IMR-90 (cell line): ENCODE results near the gene RAB31. TPM values are rescaled to one million over a fixed set of nuclear protein-coding genes. Genes with fewer than 3 reads are reported as not detected.

Source experiments
- ATAC-seq: fragments of 200-7000 bp; cut with Tn5 transposase; 2 replicates; pipeline ENCODE4 v1.9.1; 2020; ENCODE audit warnings: low read depth, mild to moderate bottlenecking, moderate library complexity
- BruUV-seq: library from RNA; stranded (reverse); fragments of 400-500 nt; replicated peaks from 2 replicates; lab custom pipeline; 2021; lab: Mats Ljungman, UMichigan
- CTCF ChIA-PET: fragments of 300-600 bp; formaldehyde crosslinking; extraction: SDS; loops from one replicate; lab custom pipeline; 2021; ENCODE audit warnings: antibody characterized with exemption; lab: Yijun Ruan, JAX
- POLR2A ChIA-PET: fragments of 300-600 bp; sonication (Branson Sonifier 250); formaldehyde crosslinking; loops from one replicate; lab custom pipeline; 2022; ENCODE audit warnings: antibody characterized with exemption; ENCODE audit not compliant: unreplicated experiment; lab: Charles Lee
- DNase-seq: peaks from one replicate; pipeline ENCODE4 v3.0.0; 2013
- H2AFZ ChIP-seq: replicated peaks from 2 replicates; pipeline ENCODE3; 2013; ENCODE audit warnings: low read length, mild to moderate bottlenecking; ENCODE audit not compliant: poor library complexity
- H2AK5ac ChIP-seq: 2 replicates; pipeline ENCODE4 v1.6.1; 2013; ENCODE audit warnings: low read depth, low read length, inconsistent platforms
- H2AK9ac ChIP-seq: replicated peaks from 2 replicates; pipeline ENCODE3; 2013; ENCODE audit warnings: mild to moderate bottlenecking, low read depth, low read length, moderate library complexity; ENCODE audit not compliant: poor library complexity
- H2BK120ac ChIP-seq: 2 replicates; pipeline ENCODE4 v1.6.1; 2013; ENCODE audit warnings: low read depth, low read length, inconsistent platforms
- H2BK15ac ChIP-seq: 3 replicates; pipeline ENCODE4 v1.6.1; 2013; ENCODE audit warnings: low read depth, low read length, inconsistent platforms
- H2BK20ac ChIP-seq: 2 replicates; pipeline ENCODE4 v1.6.1; 2013; ENCODE audit warnings: low read depth, mild to moderate bottlenecking, inconsistent platforms, low read length, moderate library complexity
- H2BK5ac ChIP-seq: 2 replicates; pipeline ENCODE4 v1.6.1; 2013; ENCODE audit warnings: mild to moderate bottlenecking, low read depth, low read length, inconsistent platforms; ENCODE audit not compliant: poor library complexity, severe bottlenecking
- H3K14ac ChIP-seq: replicated peaks from 2 replicates; pipeline ENCODE4 v1.6.1; 2013; ENCODE audit warnings: low read depth, low read length, inconsistent platforms
- H3K18ac ChIP-seq: 2 replicates; pipeline ENCODE4 v1.6.1; 2013; ENCODE audit warnings: low read depth, low read length, control low read depth
- H3K23ac ChIP-seq: 2 replicates; pipeline ENCODE4 v1.6.1; 2013; ENCODE audit warnings: low read depth, low read length, inconsistent platforms
- H3K27ac ChIP-seq: 2 replicates; pipeline ENCODE4 v1.5.1; 2013; ENCODE audit warnings: mild to moderate bottlenecking, control low read depth, low read length; ENCODE audit not compliant: insufficient read depth
- H3K27me3 ChIP-seq: 2 replicates; pipeline ENCODE4 v1.6.1; 2013; ENCODE audit warnings: low read length; ENCODE audit not compliant: control insufficient read depth, insufficient read depth
- H3K36me3 ChIP-seq: 2 replicates; pipeline ENCODE4 v1.6.1; 2013; ENCODE audit warnings: low read length, mixed read lengths; ENCODE audit not compliant: control insufficient read depth, insufficient read depth
- H3K4ac ChIP-seq: 2 replicates; pipeline ENCODE4 v1.6.1; 2013; ENCODE audit warnings: low read depth, low read length, inconsistent platforms
- H3K4me1 ChIP-seq: 2 replicates; pipeline ENCODE4 v1.6.1; 2013; ENCODE audit warnings: low read length, mixed read lengths; ENCODE audit not compliant: control insufficient read depth, insufficient read depth
- H3K4me2 ChIP-seq: 2 replicates; pipeline ENCODE4 v1.6.1; 2013; ENCODE audit warnings: low read depth, mild to moderate bottlenecking, control low read depth, low read length, moderate library complexity
- H3K4me3 ChIP-seq: 2 replicates; pipeline ENCODE4 v1.5.1; 2013; ENCODE audit warnings: low read depth, mild to moderate bottlenecking, control low read depth, low read length, moderate library complexity; ENCODE audit not compliant: insufficient read depth
- H3K56ac ChIP-seq: 2 replicates; pipeline ENCODE4 v1.6.1; 2013; ENCODE audit warnings: low read length, inconsistent platforms; ENCODE audit not compliant: insufficient read depth; ENCODE audit errors: extremely low read depth
- H3K79me1 ChIP-seq, 2 experiments: 2 replicates each; pipeline ENCODE4 v1.6.1; 2013; ENCODE audit warnings: low read length in 2 of 2, inconsistent platforms in 1 of 2, low read depth in 1 of 2
- H3K9ac ChIP-seq: 2 replicates; pipeline ENCODE4 v1.6.1; 2013; ENCODE audit warnings: low read depth, low read length, control low read depth
- H3K9me1 ChIP-seq: 2 replicates; pipeline ENCODE4 v1.6.1; 2013; ENCODE audit warnings: low read length, inconsistent platforms; ENCODE audit not compliant: insufficient read depth
- H3K9me3 ChIP-seq: 2 replicates; pipeline ENCODE4 v1.6.1; 2013; ENCODE audit warnings: low read length; ENCODE audit not compliant: control insufficient read depth, insufficient read depth
- H4K20me1 ChIP-seq: 2 replicates; pipeline ENCODE4 v1.6.1; 2013; ENCODE audit warnings: low read length, inconsistent platforms; ENCODE audit not compliant: insufficient read depth
- H4K5ac ChIP-seq: 2 replicates; pipeline ENCODE4 v1.6.1; 2013; ENCODE audit warnings: mild to moderate bottlenecking, low read depth, low read length, control low read depth
- H4K8ac ChIP-seq, 2 experiments: 2 replicates each; pipeline ENCODE4 v1.6.1; 2013; ENCODE audit warnings: low read depth in 2 of 2, low read length in 2 of 2, control low read depth in 1 of 2, inconsistent platforms in 1 of 2
- H4K91ac ChIP-seq: 2 replicates; pipeline ENCODE4 v1.6.1; 2013; ENCODE audit warnings: low read depth, low read length, inconsistent platforms; ENCODE audit not compliant: insufficient read depth
- CHD1 ChIP-seq: IDR thresholded peaks from 2 replicates; pipeline ENCODE4 v1.6.1; 2012; ENCODE audit warnings: low read depth, low read length, improper control_type of control experiment
- FOS ChIP-seq: fragments of 150-350 bp; IDR thresholded peaks from 2 replicates; pipeline ENCODE4 v1.6.1; 2016; ENCODE audit warnings: low read depth, low read length
- MXI1 ChIP-seq: IDR thresholded peaks from 2 replicates; pipeline ENCODE4 v1.6.1; 2012; ENCODE audit warnings: low read depth, mild to moderate bottlenecking, low read length, moderate library complexity, borderline replicate concordance
- RAD21 ChIP-seq: IDR thresholded peaks from 2 replicates; pipeline ENCODE4 v1.6.1; 2012; ENCODE audit warnings: low read length, improper control_type of control experiment
- RCOR1 ChIP-seq: IDR thresholded peaks from 2 replicates; pipeline ENCODE4 v1.6.1; 2012; ENCODE audit warnings: mild to moderate bottlenecking, low read length, improper control_type of control experiment; ENCODE audit not compliant: insufficient replicate concordance
- RFX5 ChIP-seq: IDR thresholded peaks from 2 replicates; pipeline ENCODE4 v1.8.0; 2012; ENCODE audit warnings: low read depth, mild to moderate bottlenecking, low read length, moderate library complexity
- SMC3 ChIP-seq: fragments of 150-350 bp; IDR thresholded peaks from 2 replicates; pipeline ENCODE4 v1.6.1; 2016; ENCODE audit warnings: low read depth, mild to moderate bottlenecking, antibody characterized with exemption, low read length, moderate library complexity
- USF2 ChIP-seq: fragments of 150-350 bp; IDR thresholded peaks from 2 replicates; pipeline ENCODE4 v1.6.1; 2017; ENCODE audit warnings: mild to moderate bottlenecking, antibody characterized with exemption, low read length, low read depth
- WGBS, 2 experiments: methylation state at CpG; one replicate each; pipeline versions ENCODE4 v1.1.5 to v1.1.7; 2013; ENCODE audit warnings: missing lambda C conversion rate in 2 of 2; ENCODE audit not compliant: insufficient read length in 1 of 2; ENCODE audit errors: extremely low coverage in 2 of 2; 5-methylcytosine and 5-hydroxymethylcytosine counted together
- dilution Hi-C: fragments of 300-500 bp; cut with HindIII; formaldehyde crosslinking; loops from one replicate; pipeline ENCODE4 v1.14.3; 2018; ENCODE audit warnings: low sequenced_read_pairs; ENCODE audit not compliant: unreplicated experiment
- in situ Hi-C: fragments of 300-500 bp; cut with MboI; formaldehyde crosslinking; loops from 3 replicates; pipeline ENCODE4 v1.14.3; 2019; ENCODE audit warnings: low sequenced_read_pairs, inconsistent platforms, mixed read lengths
- intact Hi-C: fragments of 100-400 bp; cut with micrococcal nuclease; formaldehyde crosslinking; loops from 2 replicates; pipeline ENCODE4 v1.10.0; 2022
- polyA plus RNA-seq, 3 experiments: library from polyadenylated mRNA; depleted of rRNA; stranded (reverse); fragments of >200 nt; gene quantifications; 2 replicates each; pipeline ENCODE4 v1.2.3, GENCODE V29; 2012; ENCODE audit warnings: low replicate concordance in 1 of 3
- total RNA-seq: library from RNA; depleted of rRNA; stranded (reverse); fragments of >200 nt; gene quantifications from 2 replicates; pipeline ENCODE4 v1.2.3, GENCODE V29; 2012

Gene RAB31
- total and polyA plus RNA-seq, 2 of the 4 experiments (the other 2 are of a cell fraction), result 13.8 to 26.9 TPM

DNA sequence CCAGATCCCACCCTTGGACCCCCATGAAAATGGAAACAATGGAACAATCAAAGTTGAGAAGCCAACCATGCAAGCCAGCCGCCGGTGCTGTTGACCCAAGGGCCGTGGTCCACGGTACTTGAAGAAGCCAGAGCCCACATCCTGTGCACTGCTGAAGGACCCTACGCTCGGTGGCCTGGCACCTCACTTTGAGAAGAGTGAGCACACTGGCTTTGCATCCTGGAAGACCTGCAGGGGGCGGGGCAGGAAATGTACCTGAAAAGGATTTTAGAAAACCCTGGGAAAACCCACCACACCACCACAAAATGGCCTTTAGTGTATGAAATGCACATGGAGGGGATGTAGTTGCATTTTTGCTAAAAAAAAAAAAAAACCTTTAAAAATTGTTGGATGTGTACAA lies 151.1 kb downstream of the RAB31 start:
- no peak overlapping the region for H3K18ac ChIP-seq
- H3K23ac ChIP-seq, result no peak overlapping the region
- H2BK120ac ChIP-seq, result no peak overlapping the region
- no peak for DNase-seq
- H2AK9ac ChIP-seq, result no peak overlapping the region
- POLR2A ChIA-PET, result no interaction called here
- H2BK5ac ChIP-seq, result no peak overlapping the region
- WGBS, 2 experiments, result 100% methylated on average over 4 of the region's 7 CpGs; no CpG with 5 or more reads in 1 of the 2 experiments
- no peak overlapping the region for H4K5ac ChIP-seq
- no peaks in the 10 kb centered on the region; the same call in 1 of the 2 replicates for H4K20me1 ChIP-seq
- in situ Hi-C loops (no loop called here), dilution Hi-C loops (no loop called here), intact Hi-C loops (no loop called here)
- no peak overlapping the region for H3K4me2 ChIP-seq
- no peak overlapping the region for H3K9ac ChIP-seq
- H4K8ac ChIP-seq, result no peak overlapping the region
- H3K4me3 ChIP-seq, result no peak overlapping the region
- BruUV-seq, result no TSS peak
- no peak overlapping the region for H3K14ac ChIP-seq
- H3K9me1 ChIP-seq, result peaks cover 3% of the 10 kb centered on the region; the same call in 1 of the 2 replicates
- CTCF ChIA-PET, result no interaction called here
- no peak overlapping the region for H2AFZ ChIP-seq
- peaks cover 3% of the 10 kb centered on the region; the same call in 1 of the 2 replicates for H3K36me3 ChIP-seq
- H2BK15ac ChIP-seq, result no peak overlapping the region
- TF ChIP-seq USF2 (no peak), RCOR1 (no peak), SMC3 (no peak), MXI1 (no peak), FOS (no peak), RFX5 (no peak), RAD21 (no peak), CHD1 (no peak)
- no peaks in the 10 kb centered on the region for H3K9me3 ChIP-seq
- H3K4me1 ChIP-seq, result peaks cover 7% of the 10 kb centered on the region
- H4K91ac ChIP-seq, result no peak overlapping the region
- ATAC-seq, result no peak
- no peak overlapping the region for H3K56ac ChIP-seq
- peaks cover 5 to 6% of the 10 kb centered on the region in 2 experiments; a peak in 3 of 4 replicates for H3K79me1 ChIP-seq
- no peak overlapping the region for H2BK20ac ChIP-seq
- H3K4ac ChIP-seq, result no peak overlapping the region
- H3K27me3 ChIP-seq, result no peaks in the 10 kb centered on the region
- H2AK5ac ChIP-seq, result no peak overlapping the region
- H3K27ac ChIP-seq, result no peak overlapping the region
